GM19328 (cell line): Measurements from ENCODE around the gene UBTD1.
"Not testable (repeated sequence)": the region's sequence is repeated elsewhere in the genome, so short reads cannot be mapped to it uniquely, and the experiment has no call there.

Experiments
- ATAC-seq: cut with Tn5 transposase; IDR thresholded peaks from one replicate; pipeline ENCODE4 v1.9.1; 2021; ENCODE audit warnings: mild to moderate bottlenecking, moderate library complexity; ENCODE audit not compliant: unreplicated experiment

The UBTD1 gene

DNA sequence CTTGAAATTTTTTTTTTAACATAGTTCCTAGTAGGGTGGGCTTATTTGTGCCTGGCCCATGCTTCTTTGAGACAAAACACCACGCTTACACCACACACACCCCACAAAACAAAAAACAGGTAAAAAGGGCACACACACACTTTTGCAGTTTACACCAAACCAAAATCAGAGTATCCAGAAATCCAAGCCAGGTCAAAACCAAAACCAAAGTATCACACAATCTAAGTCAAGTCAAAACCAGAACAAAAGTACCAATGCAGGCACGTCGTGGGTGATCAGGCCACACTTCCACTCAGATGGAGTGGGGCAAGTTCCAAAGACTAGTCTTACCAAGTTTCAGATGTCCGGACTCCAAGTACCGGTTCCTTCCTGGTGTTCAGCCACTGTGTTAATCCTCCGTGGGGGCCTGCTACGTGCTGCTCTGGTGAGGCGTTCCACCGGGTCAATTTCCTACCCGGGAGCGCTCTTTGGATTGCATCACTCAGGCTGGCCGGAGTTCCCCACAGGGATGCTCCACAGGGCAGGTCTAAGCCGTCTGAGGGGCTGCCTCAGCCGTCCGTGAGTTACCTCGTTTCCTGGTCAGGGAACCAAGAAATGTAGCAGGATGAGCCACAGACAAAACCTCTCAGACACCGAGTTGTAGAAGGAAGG, 62.1 kb downstream of the UBTD1 start:
- not testable (repeated sequence) for ATAC-seq

DNA sequence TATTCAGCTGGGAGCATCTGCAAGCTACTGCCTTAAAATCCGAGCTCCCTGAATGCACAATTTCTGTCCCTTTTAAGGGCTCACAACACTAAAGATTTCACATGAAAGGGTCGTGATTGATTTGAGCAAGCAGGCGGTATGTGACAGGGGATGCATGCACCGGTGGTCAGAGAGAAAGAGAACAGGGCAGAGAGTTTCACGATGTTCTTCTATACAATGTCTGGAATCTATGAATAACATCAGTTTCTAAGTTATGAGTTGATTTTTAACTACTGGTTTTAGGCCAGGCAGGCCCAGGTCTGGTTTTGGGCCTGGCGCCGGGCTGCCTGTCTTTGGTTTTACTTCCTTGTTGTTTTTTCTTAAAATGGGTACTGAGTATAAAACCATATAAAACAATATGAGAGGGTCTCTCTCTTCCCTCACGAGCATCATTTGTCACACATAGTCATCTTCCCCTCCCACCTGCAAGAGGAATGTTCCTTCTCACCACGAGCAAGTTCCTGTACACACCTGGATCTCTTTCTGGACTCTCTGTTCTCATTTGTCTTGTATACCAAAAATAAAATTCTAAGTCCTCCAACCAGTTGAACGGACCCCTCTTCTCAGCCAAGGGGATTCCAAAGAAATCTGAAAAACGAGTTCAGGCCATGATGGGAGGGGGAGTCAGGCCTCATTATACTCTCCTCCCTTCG, 62.8 kb downstream of the UBTD1 start:
- not testable (repeated sequence) for ATAC-seq

DNA sequence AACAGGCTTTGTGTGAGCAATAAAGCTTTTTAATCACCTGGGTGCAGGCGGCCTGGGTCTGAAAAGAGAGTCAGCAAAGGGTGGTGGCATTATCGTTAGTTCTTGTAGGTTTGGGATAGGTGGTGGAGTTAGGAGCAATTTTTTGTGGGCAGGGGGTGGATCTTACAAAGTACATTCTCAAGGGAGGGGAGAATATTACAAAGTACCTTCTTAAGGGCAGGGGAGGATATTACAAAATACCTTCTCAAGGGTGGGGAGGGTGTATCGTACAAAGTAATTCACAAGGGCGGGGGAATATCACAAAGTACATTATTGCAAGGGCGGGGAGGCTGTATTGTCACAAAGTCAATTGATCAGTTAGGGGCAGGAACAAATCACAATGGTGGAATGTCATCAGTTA, 63.6 kb downstream of the UBTD1 start:
- ATAC-seq = not testable (repeated sequence)

DNA sequence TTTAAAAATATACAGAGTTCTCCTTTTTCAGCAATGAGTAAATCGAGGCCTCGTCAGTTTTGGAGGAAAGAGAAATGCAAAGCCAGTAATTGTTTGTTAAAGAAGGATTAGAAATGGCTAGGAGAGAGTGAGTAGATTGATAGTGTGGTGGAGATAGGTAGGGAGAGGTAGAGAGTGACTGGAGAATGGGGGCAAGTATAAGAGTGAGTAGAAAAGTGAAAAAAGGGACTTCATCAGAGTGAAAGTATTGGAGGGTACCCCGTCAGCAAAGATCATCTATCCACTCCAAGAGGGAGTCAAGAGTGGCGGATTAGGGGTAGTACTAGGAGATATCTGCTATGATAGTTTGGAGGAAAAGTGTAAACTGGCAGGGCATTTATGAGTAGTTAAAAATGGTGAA, 64.6 kb downstream of the UBTD1 start:
- ATAC-seq = no peak

DNA sequence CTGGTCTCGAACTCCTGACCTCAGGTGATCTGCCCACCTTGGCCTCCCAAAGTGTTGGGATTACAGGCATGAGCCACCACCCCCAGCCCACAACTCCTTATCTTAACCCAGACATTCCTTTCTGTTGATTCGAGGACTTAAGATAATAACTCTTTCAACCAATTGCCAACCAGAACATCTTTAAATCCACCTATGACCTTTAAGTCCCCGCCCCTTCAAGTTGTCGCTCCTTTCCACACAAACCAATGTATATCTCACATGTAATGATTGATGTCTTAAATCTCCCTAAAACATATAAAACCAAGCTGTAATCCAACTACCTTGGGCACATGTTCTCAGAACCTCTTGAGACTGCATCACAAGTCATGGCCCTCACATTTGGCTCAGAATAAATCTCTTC, 66.1 kb downstream of the UBTD1 start:
- no peak for ATAC-seq

DNA sequence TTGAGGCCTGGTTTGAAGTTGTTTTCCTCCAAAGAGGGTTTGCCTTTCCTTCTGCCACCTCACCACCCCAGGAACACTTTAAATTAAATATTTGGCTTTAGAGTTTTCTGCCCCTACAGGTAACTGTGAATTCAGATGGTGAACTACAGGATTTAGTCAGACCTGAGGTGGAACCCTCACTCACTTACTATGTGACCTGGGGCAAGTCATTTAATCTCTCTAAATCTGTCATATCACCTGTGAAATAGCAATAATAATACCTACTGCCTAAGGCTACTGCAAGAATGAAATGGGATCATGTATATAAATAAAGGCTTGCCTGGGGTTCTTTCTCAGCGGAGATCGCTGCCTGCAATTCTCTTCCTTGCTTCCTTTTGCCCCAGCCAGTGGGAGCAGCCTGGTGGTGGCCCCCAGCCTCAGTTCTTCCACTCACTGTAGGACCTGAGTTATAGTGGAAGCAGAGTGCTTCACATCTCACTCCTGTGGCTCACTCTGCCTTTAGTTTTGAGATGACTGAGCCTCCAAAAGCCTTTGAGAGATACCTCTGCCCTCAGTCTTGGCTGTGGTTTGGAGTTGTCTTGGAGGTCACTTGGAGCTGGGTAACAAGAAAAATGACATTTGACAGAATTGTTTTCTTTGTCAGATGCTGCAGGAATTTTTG, 67.7 kb downstream of the UBTD1 start:
- no peak for ATAC-seq

DNA sequence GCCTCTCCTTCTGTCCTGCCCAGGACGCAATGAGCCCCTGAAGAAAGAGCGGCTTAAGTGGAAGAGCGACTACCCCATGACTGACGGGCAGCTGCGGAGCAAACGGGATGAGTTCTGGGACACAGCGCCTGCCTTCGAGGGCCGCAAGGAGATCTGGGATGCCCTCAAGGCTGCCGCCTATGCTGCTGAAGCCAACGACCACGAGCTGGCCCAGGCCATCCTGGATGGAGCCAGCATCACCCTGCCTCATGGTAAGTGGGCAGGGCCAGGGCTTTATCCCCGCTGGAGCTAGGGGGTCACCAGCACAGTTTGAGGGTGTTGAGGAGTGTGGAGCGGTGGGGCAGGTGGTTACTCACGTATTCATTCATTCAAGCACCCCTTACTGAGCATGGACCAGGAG, 69.2 kb downstream of the UBTD1 start:
- ATAC-seq = no peak

DNA sequence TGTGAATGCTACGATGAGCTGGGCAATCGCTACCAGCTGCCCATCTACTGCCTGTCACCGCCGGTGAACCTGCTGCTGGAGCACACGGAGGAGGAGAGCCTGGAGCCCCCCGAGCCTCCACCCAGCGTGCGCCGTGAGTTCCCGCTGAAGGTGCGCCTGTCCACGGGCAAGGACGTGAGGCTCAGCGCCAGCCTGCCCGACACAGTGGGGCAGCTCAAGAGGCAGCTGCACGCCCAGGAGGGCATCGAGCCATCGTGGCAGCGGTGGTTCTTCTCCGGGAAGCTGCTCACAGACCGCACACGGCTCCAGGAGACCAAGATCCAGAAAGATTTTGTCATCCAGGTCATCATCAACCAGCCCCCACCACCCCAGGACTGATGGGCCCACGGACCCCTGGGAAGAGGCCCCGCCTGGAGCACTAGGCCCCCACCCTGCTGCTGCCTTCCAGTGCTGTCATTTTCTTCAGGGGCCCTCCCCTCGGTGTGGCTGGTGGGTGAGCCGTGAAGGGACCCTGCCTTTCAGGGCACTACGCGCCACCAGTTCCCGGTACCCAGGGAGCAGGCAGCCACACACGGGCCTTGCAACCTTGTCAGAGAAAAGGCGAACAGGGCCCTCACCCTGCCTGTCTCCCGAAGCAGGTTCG, 71.5 kb downstream of the UBTD1 start:
- no peak for ATAC-seq

DNA sequence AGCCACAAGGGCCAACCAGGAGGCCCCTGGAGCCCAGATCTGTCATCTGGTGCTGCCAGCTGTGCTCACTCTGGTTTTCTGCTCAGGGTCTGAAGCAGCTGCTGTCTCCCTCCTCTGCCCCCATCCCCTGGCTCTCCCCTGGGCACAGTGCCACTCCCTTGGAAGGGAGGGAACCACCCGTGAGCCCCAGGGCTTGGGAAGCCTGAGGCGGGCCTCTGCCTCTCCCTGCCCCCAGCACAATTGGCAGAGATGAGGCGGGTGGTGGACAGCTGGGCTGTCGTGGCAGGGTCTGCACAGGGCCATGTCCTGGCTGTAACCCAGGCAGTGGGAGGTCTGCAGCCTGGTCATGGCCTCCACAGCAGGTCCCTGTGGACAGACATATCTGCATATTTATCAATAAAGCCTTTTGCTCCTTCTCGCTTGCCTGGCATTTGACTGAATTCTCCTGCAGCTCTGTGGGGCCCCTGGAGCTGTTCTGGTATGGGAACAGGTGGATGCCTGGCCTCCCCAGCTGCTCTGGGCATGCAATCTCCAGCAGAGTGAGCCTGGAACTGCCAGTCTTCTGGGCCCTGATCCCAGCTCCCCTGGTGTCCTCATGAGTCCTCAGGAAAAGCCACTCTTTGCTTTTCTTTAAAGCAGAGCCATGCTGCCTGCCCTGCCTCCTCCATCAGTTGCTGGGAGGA, 72.2 kb downstream of the UBTD1 start:
- ATAC-seq = no peak

DNA sequence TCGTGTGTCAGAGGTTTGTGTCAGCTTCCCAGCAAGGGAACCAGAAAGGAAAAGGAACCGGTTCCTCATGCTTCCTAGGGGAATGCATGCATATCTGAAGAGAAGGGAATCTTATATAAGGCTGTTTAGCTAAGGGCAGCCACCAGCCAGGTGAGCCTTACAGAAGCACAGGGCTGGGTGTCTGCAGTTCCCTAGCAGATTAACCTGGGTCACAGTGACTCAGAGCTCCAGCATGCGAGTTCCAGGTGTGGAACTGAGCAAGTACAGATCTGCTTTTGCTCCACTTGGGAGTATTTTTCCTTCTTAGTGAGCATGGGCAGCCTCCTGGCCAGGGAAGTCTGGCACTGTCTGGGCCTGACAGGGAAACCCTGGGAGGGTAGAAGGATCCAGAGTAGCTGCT, 72.9 kb downstream of the UBTD1 start:
- no peak for ATAC-seq

DNA sequence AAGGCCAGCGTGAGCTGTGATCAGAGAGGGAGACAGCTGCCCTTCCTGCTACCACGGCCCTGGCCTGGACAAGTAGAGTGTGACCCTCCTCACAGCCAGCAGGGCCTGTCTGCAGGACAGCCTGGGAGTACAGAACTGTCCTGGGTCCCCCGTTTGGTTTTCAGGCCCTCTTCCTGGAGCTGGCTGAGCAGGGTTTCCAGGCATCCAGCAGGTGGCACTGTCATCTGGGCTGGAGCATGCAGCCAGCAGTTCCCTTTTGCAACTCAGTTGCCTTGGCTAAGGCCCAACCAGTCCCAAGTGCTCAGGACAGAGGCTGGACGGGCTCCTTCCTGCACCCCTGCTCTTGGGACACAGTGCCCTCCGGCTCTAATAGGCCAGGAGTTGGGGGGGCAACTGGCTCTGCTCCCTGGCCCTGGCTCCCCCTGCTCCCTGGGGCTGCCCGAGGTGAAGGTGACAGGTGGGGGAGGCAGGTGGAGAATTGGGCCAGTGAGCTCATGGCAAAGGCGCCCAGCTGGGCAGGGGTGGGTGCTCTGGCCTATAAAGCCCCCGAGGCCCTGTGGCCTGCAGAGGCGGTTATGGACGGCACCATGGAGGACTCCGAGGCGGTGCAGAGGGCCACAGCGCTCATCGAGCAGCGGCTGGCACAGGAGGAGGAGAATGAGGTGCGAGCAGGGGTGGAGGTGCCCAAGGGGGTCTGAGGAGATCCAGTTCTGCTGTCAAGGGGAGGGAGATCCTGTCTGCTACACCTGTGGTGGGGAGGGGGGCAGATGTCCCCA, 73.7 kb downstream of the UBTD1 start, which contains the start of gene ANKRD2:
Gene ANKRD2, plus strand, starts transcription at position 566 of the 776 bp plus-strand sequence. Its CDS starts 10 bp downstream, at position 576.
- ATAC-seq = peak; percentile 76

DNA sequence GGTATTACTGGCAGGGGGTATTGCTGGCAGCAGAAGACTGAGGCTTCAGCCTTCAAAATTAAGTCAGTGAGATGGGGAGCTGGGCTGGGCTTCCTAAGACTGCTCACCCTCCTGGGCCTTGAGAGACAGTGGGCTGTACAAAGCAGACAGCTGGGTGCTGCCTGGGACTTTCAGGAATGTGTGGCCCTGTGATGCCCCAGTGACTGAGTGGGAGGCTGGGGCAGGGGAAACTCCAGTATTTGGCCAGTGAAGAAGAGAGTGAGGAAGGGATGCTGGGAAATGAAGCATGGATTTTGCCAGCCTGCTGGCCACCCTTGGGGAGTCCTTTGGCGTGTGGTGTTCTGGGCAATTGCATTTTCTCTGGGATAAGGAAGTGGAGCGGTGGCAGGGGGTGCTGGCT, 74.3 kb downstream of the UBTD1 start:
- ATAC-seq = no peak

DNA sequence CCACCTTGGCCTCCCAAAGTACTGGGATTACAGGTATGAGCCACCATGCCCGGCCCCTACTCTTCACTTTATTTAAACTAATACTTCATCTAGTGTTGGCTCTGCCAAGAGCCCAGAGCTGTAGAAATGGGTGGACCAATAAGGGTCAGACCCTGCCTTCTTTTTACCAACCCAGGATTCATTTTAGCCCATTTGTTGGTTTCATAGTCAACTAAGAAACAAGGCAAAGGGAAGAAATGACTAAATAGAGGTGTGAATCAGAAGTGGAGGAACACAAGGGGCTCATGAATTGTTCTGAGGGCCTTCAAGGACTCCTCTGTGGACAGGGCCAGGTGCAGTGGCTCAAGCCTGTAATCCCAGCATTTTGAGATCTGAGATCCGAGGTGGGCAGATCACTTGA, 74.9 kb downstream of the UBTD1 start:
- ATAC-seq = no peak

DNA sequence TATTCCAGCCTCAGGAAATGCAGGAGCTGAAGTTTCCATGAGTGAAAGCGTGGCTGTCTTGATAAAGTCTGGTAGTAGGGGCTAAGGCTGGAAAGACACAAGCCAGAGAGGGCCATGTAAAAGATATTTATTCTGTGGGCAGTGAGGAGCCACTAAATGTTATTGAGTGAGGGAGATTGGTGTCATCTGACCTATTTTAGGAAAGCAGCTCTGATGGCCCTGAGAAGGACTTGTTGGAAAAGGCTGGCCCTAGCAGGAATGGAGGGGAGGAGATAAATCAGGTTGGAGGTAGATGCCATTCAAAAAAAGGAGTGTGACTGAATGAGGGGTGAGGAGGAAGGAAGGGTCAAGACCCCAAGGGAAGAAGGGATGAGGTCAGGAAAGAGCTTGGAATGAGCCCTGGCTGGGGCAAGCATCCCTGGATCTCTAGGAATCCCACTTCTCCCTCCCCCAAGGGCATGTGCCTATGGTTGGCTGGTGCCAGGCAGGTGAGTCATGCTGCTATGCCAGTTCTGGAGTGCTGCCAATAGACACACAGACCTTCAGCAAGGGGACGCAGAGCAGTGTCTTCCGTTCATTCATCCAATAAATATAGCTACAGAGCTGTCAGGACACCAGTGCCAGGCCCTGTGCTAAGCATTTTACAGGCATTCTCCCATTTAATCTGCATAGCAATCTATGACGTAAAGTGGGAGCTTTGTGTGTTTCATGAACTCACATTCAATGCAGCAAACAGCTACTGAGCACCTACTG, 75.8 kb downstream of the UBTD1 start:
- ATAC-seq = no peak

DNA sequence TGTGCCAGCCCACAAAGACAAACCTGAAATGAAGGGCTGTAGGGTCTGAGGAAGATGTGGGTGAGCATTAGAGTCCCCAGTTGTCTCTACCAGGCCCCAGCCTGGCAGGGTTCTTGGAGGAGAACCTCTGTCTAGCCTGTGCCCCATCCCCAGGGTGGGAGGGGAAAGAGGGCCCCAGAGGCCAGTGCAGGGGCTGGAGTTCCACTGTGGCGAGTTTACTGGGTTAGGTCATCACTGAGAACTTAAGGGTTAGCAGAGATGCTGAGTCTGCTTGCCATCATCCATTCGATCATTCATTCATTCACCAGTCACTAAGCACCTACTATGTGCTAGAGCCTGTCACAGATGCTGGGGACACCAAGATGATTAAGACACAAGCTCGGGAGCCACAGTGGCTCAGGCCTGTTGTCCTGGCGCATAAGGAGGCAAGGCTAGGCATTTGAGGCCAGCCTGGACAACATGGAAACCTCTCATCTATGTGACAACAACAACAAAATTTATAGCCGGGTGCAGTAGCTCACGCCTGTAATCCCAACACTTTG, 76.5 kb downstream of the UBTD1 start:
- ATAC-seq = no peak

DNA sequence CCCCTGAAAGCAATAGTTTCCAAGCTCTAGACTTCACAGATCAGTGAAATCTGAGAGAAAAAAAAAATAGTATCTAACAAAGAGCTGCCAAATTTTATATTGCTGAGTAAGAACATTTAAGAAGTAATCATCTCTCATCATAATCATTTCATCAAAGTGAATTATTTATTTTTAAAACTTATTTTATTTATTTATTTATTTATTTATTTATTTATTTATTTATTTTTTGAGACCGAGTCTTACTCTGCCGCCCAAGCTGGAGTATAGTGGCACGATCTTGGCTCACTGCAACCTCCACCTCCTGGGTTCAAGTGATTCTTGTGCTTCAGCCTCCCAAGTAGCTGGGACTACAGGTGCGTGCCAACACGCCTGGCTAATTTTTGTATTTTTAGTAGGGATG, 77.8 kb downstream of the UBTD1 start:
- not testable (repeated sequence) for ATAC-seq

DNA sequence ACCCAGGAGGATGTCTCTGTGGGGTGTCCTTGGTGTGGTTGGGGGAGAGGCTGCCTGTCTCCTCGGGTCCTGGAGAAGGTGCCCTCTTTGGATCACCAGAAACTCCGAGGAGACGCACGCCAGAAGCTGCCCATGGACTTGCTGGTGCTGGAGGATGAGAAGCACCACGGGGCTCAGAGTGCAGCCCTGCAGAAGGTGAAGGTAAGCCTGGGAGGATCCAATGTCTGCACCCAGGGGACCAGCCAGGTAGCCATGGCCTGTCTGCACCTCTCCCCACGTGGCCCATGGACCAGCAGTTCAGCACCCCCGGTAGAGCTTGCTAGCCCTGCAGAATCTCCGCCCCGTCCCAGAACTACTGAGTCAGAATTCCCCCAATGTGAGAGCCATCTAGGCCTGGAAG, 79.0 kb downstream of the UBTD1 start:
- ATAC-seq = no peak

DNA sequence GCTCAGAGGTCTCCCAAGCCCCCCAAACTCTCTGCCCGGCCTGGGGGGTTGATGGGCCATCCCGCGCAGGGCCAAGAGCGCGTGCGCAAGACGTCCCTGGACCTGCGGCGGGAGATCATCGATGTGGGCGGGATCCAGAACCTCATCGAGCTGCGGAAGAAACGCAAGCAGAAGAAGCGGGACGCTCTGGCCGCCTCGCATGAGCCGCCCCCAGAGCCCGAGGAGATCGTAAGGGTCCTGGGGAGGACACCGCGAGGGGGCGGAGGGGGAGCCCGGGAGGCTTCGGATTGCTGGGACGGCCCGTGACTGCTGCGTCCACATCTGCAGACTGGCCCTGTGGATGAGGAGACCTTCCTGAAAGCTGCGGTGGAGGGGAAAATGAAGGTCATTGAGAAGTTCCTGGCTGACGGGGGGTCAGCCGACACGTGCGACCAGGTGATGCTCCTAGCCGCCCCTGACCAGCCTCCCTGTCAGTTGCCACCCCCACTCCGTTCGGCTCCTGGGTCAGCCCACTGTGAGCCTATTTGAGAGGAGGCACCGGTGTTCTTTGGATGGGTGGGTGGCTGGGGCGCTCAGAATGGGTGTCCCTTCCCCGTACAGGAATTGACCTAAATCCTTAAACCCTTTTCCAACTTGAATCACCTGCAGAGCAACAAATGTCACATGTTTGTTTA, 79.6 kb downstream of the UBTD1 start:
- no peak for ATAC-seq
